SK-N-SH (cell line): ENCODE data around the gene SARS2.

Experiments
- FOXJ3 ChIP-seq: sonication (generic); formaldehyde crosslinking; IDR thresholded peaks from 2 replicates; pipeline ENCODE4 v1.5.1; 2020; ENCODE audit warnings: mild to moderate bottlenecking, missing genetic modification reagents
- FOXM1 ChIP-seq: IDR thresholded peaks from 2 replicates; pipeline ENCODE4 v1.4.0; 2012; ENCODE audit warnings: low read depth, mild to moderate bottlenecking
- JUND ChIP-seq: IDR thresholded peaks from 2 replicates; pipeline ENCODE4 v1.4.0; 2012
- MXI1 ChIP-seq: IDR thresholded peaks from 2 replicates; pipeline ENCODE4 v1.6.1; 2012; ENCODE audit warnings: mild to moderate bottlenecking, low read depth, low read length, improper control_type of control experiment
- POLR2AphosphoS5 ChIP-seq: IDR thresholded peaks from 2 replicates; pipeline ENCODE4 v1.6.1; 2012; ENCODE audit warnings: low read depth, low read length
- RAD21 ChIP-seq: IDR thresholded peaks from 2 replicates; pipeline ENCODE4 v1.6.1; 2012; ENCODE audit warnings: mild to moderate bottlenecking, low read length
- RCOR1 ChIP-seq: fragments of 150-350 bp; IDR thresholded peaks from 2 replicates; pipeline ENCODE4 v1.6.1; 2017; ENCODE audit warnings: antibody characterized with exemption, low read length
- SMC3 ChIP-seq: IDR thresholded peaks from 2 replicates; pipeline ENCODE4 v1.6.1; 2012; ENCODE audit warnings: low read depth, low read length, improper control_type of control experiment
- TAF1 ChIP-seq: IDR thresholded peaks from 2 replicates; pipeline ENCODE4 v1.6.1; 2012; ENCODE audit warnings: low read depth, mild to moderate bottlenecking, low read length, moderate library complexity, borderline replicate concordance
- TEAD4 ChIP-seq: IDR thresholded peaks from 2 replicates; pipeline ENCODE4 v1.4.0; 2012; ENCODE audit warnings: mild to moderate bottlenecking, borderline replicate concordance; ENCODE audit not compliant: insufficient read depth
- TF ChIP-seq, protein P1 (sequence below): fragments of 200-600 bp; sonication (generic); IDR thresholded peaks from 2 replicates; pipeline ENCODE4 v1.6.1; 2017; ENCODE audit warnings: antibody characterized with exemption, mild to moderate bottlenecking, moderate library complexity
- TF ChIP-seq, protein P2 (sequence below): IDR thresholded peaks from 2 replicates; pipeline ENCODE4 v1.6.1; 2012; ENCODE audit warnings: mild to moderate bottlenecking, low read depth, low read length, moderate library complexity
- TF ChIP-seq, protein P3 (sequence below): IDR thresholded peaks from 2 replicates; pipeline ENCODE4 v1.4.0; 2012; ENCODE audit warnings: low read depth
- TF ChIP-seq, protein P4 (sequence below): IDR thresholded peaks from 2 replicates; pipeline ENCODE4 v1.4.0; 2012; ENCODE audit warnings: low read depth, borderline replicate concordance

DNA sequence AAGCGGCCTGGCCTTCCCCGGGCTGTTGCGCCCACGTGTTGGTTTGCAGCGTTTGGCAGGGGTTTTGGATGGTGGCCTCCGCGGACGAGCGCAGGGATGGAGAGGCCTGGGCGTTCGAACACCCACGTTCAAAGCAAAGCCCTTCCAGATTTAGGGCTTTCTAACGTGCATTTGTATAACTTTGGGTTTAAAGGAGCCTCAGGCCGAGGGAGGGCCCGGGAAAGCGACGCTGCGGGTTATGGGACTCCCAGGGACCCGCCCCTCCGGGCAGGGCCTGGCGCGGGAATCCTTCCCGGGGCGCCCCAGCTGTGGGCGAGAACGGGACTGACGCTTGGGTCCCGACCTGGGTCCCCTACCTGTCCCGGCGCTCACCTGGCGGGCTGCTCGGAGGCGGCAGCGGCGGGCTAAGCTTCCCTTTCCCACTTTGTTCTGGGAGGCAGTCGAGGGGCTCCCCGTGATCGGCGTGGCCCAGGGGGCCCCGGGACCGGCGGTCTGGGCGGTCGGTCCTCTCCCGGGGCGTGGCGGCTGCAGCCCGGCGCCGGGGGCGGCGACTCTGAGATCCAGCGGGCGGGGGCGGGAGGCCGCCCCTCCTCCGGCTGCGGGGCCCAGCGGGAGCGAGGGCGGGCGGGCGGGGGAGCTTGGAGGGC, 44.8 kb upstream of the SARS2 start, which contains the start of gene FBXO17:
- TF ChIP-seq, protein P1, sequence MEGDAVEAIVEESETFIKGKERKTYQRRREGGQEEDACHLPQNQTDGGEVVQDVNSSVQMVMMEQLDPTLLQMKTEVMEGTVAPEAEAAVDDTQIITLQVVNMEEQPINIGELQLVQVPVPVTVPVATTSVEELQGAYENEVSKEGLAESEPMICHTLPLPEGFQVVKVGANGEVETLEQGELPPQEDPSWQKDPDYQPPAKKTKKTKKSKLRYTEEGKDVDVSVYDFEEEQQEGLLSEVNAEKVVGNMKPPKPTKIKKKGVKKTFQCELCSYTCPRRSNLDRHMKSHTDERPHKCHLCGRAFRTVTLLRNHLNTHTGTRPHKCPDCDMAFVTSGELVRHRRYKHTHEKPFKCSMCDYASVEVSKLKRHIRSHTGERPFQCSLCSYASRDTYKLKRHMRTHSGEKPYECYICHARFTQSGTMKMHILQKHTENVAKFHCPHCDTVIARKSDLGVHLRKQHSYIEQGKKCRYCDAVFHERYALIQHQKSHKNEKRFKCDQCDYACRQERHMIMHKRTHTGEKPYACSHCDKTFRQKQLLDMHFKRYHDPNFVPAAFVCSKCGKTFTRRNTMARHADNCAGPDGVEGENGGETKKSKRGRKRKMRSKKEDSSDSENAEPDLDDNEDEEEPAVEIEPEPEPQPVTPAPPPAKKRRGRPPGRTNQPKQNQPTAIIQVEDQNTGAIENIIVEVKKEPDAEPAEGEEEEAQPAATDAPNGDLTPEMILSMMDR, result no peak
- TF ChIP-seq, protein P2, sequence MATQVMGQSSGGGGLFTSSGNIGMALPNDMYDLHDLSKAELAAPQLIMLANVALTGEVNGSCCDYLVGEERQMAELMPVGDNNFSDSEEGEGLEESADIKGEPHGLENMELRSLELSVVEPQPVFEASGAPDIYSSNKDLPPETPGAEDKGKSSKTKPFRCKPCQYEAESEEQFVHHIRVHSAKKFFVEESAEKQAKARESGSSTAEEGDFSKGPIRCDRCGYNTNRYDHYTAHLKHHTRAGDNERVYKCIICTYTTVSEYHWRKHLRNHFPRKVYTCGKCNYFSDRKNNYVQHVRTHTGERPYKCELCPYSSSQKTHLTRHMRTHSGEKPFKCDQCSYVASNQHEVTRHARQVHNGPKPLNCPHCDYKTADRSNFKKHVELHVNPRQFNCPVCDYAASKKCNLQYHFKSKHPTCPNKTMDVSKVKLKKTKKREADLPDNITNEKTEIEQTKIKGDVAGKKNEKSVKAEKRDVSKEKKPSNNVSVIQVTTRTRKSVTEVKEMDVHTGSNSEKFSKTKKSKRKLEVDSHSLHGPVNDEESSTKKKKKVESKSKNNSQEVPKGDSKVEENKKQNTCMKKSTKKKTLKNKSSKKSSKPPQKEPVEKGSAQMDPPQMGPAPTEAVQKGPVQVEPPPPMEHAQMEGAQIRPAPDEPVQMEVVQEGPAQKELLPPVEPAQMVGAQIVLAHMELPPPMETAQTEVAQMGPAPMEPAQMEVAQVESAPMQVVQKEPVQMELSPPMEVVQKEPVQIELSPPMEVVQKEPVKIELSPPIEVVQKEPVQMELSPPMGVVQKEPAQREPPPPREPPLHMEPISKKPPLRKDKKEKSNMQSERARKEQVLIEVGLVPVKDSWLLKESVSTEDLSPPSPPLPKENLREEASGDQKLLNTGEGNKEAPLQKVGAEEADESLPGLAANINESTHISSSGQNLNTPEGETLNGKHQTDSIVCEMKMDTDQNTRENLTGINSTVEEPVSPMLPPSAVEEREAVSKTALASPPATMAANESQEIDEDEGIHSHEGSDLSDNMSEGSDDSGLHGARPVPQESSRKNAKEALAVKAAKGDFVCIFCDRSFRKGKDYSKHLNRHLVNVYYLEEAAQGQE, result no peak
- no peak for TF ChIP-seq FOXJ3 (CRISPR knock-in tag)
- TF ChIP-seq JUND, result no peak
- TF ChIP-seq FOXM1, result no peak
- TF ChIP-seq RAD21, result no peak
- TF ChIP-seq TEAD4, result no peak
- TF ChIP-seq SMC3, result no peak
- TF ChIP-seq, protein P3, sequence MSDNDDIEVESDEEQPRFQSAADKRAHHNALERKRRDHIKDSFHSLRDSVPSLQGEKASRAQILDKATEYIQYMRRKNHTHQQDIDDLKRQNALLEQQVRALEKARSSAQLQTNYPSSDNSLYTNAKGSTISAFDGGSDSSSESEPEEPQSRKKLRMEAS, result peak; percentile 99
- TF ChIP-seq, protein P4, sequence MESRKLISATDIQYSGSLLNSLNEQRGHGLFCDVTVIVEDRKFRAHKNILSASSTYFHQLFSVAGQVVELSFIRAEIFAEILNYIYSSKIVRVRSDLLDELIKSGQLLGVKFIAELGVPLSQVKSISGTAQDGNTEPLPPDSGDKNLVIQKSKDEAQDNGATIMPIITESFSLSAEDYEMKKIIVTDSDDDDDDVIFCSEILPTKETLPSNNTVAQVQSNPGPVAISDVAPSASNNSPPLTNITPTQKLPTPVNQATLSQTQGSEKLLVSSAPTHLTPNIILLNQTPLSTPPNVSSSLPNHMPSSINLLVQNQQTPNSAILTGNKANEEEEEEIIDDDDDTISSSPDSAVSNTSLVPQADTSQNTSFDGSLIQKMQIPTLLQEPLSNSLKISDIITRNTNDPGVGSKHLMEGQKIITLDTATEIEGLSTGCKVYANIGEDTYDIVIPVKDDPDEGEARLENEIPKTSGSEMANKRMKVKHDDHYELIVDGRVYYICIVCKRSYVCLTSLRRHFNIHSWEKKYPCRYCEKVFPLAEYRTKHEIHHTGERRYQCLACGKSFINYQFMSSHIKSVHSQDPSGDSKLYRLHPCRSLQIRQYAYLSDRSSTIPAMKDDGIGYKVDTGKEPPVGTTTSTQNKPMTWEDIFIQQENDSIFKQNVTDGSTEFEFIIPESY, result no peak
- TF ChIP-seq POLR2AphosphoS5, result peak; percentile 24; the same call in 1 of the 2 replicates
- TF ChIP-seq TAF1, result 0 out of 2 replicates have a peak, but pooled peaks have one; percentile 34
- peak; percentile 98 for TF ChIP-seq MXI1
- no peak for TF ChIP-seq RCOR1
